Stimulated activated CD4-positive, alpha-beta T cell treated with anti-CD3 and anti-CD28 coated beads, Interleukin-4, amount 100 ng/mL, for 24 hours (primary cell): ENCODE data around the gene EMX2.
"Not testable (repeated sequence)": the region's sequence is repeated elsewhere in the genome, so short reads cannot be mapped to it uniquely, and the experiment has no call there.

Experiments used
- DNase-seq: peaks from one replicate; pipeline ENCODE4 v3.0.0-alpha.2; 2020

EMX2 gene

DNA sequence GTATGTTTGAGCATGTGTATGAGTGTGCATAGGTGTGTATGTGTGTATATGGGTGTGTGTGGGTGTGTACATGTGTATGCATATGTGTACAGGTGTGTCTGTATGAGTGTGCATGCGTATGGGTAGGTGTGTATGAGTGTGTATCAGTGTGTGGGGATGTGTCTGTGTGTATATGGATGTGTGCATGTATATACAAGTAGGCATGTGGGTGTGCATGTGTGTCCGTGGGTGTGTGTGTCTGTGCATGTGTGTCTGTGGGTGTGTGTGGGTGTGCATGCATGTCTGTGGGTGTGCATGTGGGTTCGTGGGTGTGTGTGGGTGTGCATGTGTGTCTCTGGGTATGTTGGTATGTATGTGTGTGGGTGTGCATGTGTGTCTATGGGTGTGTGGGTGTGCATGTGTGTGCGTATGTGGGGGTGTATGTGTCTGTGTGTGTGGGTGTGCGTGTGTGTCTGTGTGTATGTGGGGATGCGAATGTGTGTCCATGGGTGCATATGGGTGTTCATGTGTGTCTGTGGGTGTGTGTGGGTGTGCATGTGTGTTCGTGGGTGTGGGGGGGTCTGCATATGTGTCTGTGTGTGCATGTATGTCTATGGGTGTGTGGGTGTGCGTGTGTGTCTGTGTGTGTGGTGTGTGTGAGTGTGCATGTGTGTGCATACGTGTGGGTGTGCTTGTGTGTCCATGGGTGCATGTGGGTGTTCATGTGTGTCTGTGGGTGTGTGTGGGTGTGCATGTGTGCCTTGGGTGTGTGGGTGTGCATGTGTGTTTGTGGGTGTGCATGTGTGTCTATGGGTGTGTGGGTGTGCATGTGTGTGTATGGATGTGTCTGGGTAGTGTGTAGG is 20.6 kb downstream of the EMX2 start:
- no peak for DNase-seq

DNA sequence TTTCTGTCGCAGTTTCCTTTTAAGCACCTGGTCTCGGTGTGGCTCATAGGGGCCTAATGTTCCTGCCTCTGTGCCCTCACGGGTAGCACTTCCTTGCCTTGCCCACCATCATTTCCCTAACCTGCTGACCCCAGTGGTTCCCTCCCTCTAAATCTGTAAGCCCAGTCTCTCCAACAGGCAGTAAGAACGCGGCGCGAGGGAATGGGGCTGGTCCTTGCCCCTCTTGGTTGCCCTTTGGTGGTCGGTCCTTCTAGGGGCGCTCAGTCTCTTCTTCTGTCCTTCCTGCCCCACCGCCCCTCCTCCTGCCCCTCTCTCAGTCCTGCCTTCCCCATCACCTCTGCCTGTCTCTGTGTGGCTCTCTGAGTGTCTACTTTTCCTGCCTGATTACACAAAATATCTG is 21.2 kb downstream of the EMX2 start:
- no peak for DNase-seq

DNA sequence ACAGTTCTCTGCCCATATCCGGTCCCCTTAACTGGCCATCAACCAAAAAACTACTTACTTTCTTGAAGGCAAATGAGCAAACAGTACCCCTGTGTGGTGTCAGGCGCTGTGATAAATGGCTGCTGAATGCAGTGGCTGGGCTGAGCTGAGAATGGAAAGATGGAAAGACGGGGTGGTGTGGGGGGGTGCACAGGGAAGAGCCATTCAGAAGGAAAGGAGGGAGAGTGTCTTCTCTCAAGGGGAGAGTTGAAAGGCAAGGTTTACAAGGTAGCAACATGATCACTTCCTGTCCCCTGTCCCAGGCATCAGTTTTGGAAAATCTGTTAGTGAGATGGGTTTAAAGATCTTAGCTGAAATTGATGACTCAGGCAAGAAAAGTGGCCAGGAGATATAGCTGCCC is 22.5 kb downstream of the EMX2 start:
- no peak for DNase-seq

DNA sequence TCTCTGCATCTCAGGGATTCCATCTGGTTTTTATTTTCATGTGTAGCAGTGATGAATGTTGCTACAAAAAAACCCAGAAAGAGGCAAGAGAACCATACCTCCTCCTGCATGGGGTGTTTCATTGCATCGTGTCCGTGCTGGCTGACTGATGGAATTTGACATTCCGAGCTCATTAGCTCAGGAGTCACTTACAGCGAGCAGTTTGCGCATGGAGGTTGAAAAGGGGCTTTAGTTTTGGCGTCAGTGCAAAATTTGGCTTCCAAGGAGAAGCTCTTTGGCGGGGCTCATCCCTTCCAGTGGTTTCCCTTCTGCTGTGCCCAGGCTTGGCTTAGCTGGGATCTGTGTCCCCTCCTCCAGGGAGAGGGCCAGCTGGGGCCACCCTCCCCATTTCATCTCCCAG is 25.8 kb downstream of the EMX2 start:
- no peak for DNase-seq

DNA sequence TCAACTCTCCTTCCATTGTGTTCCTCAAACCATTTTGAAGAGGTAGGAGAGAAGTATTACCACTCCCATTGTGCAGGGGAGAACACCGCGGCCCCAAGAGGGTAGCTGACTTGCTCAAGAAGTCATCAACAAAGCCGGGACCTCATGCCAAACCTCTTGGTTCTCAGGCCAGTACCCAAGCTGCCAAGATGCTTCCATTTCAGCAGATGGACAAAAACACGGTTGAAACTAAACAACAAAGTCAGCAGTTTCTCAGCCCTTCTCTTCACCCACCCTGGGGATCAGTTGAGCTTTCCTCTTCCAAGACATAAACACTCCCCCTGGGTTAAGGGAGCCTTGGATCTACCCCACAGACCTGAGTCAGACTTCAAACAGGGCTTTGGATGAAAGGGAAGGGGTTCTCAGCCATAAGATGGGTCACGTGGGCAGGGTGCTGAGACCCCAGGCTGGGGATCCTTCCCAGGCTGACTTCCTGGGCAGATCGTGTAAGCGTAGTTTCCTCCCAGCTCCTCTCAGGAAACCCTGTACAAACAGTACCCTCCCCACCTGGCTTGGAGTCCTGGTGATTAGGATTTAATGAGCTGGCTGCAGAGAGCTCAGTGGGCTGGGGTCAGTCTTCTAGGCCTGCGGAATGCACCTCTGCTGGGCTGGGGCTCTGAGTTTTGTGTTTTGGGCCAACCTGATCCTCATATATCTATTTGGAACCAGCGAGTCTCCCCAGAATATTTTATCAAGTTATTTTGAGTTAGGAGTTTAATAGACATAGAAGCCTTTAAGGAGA is 27.3 kb downstream of the EMX2 start:
- DNase-seq, result no peak

DNA sequence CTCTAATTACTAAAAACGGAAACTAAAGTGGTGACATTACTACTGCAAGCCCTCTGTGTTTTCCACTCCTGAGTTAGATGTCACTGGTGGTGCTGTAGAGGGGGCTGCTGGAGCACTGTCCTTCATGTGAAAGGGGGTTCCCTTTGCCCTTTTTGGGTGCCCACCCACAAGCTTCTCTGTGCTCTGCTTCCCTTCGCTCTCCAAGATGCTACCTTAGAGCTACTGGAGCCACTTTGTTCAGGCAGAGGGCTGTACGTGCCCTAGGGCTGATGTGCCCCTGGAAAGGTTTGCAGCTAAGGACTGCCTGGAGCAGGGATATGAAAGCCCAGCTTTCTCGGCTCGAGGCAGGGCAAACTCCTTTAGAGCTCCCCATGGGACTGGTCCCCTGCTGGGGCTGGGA is 28.3 kb downstream of the EMX2 start:
- DNase-seq, result no peak

GRCh38 chr10:117574498-117575146 is 32.1 kb downstream of the EMX2 start:
- no peak for DNase-seq

- no peak for DNase-seq
These were observed 35.9 kb downstream of the EMX2 start for GRCh38 chr10:117578490-117578889.

GRCh38 chr10:117578999-117579590 is 36.5 kb downstream of the EMX2 start:
- DNase-seq, result no peak

DNA sequence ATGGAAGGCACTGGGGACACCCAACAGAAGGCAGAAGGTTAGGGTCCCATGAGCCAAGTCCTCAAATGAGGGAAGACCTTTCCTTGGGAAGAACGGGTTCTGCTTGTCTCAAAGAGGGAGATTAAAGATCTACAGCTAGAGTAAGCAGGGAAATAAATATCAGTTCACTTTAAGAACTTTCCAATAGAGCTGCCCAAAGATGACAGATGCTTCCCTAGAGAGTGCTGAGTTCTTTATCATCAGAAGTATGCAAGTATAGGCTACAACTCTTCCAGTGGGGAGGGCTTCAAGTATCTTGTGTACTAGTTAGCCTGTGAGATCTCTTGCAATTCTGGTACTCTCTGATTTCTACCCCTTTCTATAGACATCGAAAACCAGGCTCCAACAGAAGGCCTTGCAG is 39.4 kb downstream of the EMX2 start:
- no peak for DNase-seq

DNA sequence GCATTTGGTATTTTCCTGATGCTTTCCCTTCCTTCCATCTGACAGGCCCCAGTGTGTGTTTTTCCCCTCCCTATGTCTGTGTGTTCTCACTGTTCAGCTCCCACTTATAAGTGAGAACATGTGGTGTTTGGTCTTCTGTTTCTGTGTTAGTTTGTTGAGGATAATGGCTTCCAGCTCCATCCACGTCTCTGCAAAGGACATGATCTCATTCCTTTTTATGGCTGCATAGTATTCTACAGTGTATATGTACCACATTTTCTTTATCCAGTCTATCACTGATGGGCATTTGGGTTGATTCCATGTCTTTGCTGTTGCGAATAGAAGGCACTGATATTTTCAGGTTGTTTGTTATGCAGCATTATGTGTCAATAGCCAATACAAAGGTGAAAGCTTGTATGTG is 42.3 kb downstream of the EMX2 start:
- DNase-seq, result not testable (repeated sequence)

DNA sequence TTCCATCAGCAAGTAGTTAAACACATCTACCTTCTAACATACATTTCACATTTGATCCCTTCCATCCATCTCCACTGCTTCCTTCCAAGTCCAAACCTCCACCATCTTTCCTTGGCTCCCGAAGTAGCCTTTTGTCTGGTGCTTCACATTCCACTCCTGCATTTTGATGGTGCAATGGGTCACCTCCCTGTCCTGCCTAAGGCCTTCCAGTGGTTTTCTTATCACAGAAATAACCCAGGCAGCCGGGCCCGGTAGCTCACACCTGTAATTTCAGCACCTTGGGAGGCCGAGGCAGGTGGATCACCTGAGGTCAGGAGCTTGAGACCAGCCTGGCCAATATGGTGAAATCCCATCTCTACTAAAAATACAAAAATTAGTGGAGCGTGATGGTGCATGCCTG is 44.5 kb downstream of the EMX2 start:
- DNase-seq, result no peak

DNA sequence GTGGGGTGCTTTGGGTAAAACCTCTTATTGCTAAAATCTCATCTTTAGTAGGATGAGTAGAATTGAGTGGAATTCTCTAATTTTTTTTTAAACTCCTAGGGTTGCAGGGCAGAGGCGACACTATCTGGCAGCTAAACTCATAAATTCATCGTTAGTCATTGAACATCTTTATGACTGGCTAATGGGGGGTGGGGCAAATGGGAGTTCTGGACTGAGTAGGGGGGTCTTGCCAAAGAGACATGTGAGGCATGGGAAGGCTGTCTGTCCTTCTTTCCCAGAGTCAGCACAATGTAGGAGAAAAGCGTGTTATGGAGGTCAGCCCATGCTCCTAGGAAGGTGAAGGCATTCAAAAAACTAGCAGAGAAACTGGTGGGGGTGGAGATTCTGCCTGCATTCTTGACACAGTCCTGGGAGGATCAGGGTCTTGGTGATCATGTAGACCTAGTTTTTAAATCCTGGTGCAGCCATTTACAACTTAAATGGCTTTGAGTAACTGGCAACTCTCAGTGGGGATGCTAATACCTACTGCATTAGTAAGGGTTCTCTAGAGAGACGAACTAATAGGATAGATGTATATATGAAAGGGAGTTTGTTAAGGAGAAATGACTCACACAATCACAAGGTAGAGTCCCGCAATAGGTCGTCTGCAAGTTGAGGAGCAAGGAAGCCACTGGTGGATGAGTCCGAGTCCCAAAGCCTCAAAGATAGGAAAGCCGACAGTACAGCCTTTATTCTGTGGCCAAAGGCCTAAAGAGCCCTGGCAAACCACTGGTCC is 47.7 kb downstream of the EMX2 start:
- DNase-seq, result no peak

- no peak for DNase-seq
These were observed 48.5 kb downstream of the EMX2 start for GRCh38 chr10:117591043-117591442.

GRCh38 chr10:117594722-117595121 is 52.2 kb downstream of the EMX2 start:
- DNase-seq, result no peak

DNA sequence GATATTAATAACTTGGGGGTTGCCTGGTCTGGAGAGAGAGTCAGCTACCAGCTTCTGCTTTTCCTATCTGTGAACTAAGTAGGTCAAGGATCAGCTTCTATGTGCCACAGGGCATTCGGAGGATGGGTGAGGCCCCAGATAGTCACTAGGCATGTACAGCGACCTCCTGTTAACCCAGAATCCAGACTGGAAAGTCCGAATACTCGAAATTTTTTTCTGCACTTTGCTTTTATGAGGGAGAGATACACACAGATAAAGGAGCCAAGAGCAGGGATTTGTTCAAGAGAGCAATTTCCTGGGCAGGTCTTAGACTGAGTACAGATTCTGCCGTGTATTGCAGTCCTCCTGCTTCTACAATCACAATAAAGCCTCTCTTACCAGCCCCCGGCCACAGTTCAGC is 54.2 kb downstream of the EMX2 start:
- no peak for DNase-seq

GRCh38 chr10:117597216-117597615 is 54.7 kb downstream of the EMX2 start:
- no peak for DNase-seq
